GM21717 (cell line): ENCODE results near the gene LGALS7B.
"Not testable (repeated sequence)": the region's sequence is repeated elsewhere in the genome, so short reads cannot be mapped to it uniquely, and the experiment has no call there.

ENCODE experiments used
- ATAC-seq: cut with Tn5 transposase; IDR thresholded peaks from one replicate; pipeline ENCODE4 v1.9.1; 2021; ENCODE audit warnings: mild to moderate bottlenecking, moderate library complexity; ENCODE audit not compliant: unreplicated experiment

Gene LGALS7B

GRCh38 chr19:38788478-38789243, at the start of gene LGALS7B:
TSS of gene LGALS7B (plus strand) at chr19:38789200. CDS start at chr19:38789227, 27 bp downstream.
- ATAC-seq, result no peak

DNA sequence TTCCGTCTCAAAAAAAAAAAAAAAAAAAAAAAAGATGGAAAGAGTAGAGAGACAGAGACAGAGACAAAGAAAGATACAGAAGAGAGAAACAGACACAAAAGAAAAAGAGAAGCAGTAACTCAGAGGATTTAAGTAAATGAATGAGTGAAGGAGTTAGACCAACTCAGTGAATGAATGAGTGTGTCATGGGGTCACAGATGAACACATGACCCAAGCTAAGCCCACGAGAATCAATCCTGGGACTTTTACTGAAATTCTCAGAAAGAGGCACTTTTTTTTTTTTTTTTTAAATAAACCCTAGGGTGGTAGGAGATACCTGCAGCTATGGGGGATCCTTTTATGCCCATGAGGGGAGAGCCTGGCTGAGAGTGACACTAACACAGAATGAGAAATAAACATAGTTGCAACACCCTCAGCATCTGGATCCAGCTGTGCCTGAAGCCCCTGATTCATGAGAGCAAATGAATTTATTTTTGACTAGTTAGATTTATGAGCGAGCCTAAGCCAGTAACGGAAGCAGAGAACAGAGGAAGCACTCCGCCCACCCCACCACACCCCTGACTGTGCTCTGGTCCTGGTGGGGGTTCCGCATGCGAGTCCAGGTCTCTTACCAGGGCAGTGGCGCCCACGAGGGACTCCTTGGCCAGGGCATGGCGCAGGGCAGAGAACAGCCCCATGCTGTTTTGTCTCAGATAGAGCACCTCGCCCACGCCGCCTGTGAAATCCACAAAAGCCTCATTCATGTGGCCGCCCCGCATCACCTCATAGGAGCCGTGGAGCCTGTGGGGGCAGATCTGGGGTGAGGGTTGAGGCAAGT, 49.4 kb upstream of the LGALS7B start:
- no peak for ATAC-seq

- no peak for ATAC-seq
Observed at GRCh38 chr19:38740257-38740592, 48.8 kb upstream of the LGALS7B start.

- no peak for ATAC-seq
Observed at GRCh38 chr19:38740932-38741331, 48.1 kb upstream of the LGALS7B start.

DNA sequence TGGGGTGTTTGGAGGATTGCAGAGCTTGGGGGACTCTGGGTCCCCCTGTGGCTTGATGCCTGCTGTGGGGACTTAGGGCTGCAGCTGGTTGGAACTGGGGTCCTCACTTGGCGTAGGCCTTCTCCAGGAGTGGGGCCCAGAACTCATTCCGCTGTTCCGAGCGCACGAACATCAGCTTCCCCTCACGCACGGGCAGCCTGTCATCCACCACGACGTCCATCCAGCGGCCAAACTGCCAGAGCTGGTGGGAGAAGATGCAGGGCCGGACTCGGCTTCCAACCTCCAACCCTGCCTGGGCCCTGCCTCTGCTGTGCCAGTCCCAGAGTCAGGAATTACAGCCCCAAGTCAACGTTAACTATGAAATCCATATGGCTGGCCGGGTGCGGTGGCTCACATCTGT, 47.3 kb upstream of the LGALS7B start:
- no peak for ATAC-seq

- no peak for ATAC-seq
Observed at GRCh38 chr19:38742296-38742695, 46.7 kb upstream of the LGALS7B start.

DNA sequence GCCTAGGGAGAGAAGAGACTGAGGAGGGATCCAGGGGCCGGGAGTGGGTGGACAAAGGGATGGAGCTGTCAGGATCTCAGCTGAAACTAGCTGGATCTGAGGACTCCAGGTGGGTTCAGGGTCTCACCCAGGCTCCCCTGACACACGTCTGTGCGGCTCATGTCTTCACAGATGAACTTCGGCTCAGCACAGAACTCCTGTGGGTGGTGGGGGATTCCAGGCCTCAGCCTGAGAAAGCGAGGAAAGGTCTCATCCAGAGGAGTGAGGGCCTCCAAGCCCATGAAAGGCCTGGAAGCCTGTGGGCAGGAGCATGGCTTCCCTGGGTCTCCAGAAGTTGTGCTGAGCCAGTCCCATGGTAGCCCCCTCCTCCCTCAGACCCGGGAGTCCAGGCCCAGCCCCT, 46.1 kb upstream of the LGALS7B start:
- no peak for ATAC-seq

DNA sequence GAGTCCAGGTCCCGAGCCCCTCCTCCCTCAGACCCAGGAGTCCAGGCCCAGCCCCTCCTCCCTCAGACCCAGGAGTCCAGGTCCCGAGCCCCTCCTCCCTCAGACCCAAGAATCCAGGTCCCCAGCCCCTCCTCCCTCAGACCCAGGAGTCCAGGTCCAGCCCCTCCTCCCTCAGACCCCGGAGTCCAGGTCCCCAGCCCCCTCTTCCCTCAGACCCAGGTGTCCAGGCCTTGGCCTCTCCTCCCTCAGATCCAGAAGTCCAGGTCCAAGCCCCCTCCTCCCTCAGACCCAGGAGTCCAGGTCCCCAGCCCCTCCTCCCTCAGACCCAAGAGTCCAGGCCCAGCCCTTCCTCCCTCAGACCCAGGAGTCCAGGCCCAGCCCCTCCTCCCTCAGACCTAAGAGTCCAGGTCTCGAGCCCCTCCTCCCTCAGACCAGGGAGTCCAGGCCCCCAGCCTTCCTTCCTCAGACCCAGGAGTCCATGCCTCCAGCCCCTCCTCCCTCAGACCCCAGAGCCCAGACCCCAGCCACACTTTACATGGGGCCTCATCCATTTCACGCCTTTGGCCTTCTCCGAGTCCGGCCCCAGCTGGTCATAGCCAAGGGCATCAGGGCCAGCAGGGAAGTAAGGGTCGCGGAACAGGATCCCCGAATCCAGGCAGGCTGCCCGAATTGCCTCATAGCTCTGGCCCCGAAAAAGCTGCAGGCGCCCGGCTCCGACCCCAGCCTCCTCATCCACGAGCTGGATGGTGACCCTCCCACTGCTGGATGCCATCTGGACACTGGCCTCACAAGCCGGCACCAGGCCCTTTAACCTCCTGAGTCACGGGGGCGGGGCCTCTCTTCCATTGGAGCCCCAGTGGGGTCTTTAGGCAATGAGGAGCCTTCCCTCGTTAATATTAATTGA, 45.4 kb upstream of the LGALS7B start:
- no peak for ATAC-seq

- ATAC-seq, result no peak
Observed at GRCh38 chr19:38744298-38744681, 44.7 kb upstream of the LGALS7B start, which contains the start of gene CAPN12. TSS of gene CAPN12 (minus strand) at chr19:38744474. CDS start at chr19:38744165, 309 bp downstream.

DNA sequence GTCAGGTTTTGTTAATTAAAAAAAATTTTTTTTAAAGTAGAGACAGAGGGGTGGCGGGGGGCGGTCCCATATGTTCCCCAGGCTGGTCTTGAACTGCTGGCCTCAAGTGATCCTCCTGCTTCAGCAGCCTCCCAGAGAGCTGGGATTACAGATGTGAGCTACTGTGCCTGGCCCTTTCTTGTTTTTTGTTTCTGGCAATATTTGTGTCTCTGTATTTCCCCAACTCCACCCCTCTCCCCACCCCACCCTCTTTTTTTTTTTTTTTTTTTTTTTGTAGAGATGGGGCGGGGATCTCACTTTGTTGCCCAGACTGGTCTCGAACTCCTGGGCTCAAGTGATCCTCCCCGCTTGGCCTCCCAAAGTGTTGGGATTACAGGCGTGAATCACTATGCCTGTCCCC, 44.1 kb upstream of the LGALS7B start:
- ATAC-seq, result no peak

- ATAC-seq, result no peak
Observed at GRCh38 chr19:38745316-38745715, 43.7 kb upstream of the LGALS7B start.

- ATAC-seq, result not testable (repeated sequence)
Observed at GRCh38 chr19:38753783-38754182, 35.2 kb upstream of the LGALS7B start.

DNA sequence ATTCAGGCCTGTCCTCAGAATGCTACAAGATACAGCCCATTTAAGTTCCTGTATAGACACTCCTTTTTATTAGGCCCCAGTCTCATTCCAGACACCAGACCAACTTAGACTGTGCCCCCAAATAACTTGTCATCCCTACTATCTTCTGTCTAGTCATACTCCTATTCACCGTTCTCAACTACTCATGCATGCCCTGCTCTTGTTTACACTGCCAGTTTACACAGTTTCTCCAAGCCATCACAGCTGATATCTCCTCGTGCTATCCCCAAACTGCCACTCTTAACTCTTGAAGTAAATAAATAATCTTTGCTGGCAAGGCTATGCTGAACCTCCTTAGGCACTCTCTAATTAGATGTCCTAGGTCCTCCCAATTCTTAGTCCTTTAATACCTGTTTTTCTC, 34.8 kb upstream of the LGALS7B start:
- not testable (repeated sequence) for ATAC-seq

DNA sequence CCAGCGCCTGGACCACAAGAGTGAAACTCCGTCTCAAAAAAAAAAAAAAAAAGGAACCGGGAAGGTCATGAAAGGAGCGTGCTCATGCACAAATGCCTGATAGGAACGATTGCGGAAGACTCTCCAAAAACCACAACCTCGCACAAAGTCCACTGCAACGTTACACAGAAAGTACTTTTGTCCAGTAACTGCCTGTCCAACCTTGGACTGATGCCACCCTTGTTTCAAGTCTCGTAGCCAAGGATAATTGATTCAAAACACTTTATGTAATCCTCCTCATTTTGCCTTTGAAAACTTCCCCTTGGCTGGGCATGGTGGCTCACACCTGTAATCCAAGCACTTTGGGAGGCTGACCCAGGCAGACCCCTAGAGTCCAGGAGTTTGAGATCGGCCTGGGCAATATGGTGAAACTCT, 29.4 kb upstream of the LGALS7B start:
- ATAC-seq, result no peak

DNA sequence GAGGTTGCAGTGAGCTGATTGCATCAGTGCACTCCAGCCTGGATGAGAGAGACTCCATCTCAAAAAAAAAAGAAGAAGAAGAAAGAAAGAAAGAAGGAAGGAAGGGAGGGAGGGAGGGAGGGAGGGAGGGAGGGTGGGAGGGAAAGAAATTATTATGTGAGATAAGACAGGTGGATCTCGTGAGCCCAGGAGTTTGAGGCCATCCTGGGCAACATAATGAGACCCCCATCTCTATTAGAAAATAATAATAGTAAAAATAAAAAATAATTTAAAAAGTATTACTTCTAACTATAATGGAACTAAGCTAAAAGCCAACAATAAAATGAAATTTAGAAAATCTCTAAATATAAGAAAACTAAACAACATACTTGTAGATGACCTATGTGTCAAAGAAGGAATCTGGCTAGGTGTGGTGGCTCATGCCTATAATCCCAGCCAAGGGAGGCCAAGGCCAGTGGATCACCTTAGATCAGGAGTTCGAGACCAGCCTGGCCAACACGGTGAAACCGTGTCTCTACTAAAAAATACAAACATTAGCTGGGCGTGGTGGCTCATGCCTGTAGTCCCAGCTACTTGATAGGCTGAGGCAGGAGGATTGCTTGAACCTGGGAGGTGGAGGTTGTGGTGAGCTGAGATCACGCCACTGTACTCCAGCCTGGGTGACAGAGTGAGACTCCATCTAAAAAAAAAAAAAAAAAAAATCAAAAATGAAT, 28.0 kb upstream of the LGALS7B start:
- not testable (repeated sequence) for ATAC-seq

GRCh38 chr19:38761884-38762389, 27.1 kb upstream of the LGALS7B start:
- not testable (repeated sequence) for ATAC-seq

- ATAC-seq, result no peak
Observed at GRCh38 chr19:38763795-38764220, 25.2 kb upstream of the LGALS7B start.

DNA sequence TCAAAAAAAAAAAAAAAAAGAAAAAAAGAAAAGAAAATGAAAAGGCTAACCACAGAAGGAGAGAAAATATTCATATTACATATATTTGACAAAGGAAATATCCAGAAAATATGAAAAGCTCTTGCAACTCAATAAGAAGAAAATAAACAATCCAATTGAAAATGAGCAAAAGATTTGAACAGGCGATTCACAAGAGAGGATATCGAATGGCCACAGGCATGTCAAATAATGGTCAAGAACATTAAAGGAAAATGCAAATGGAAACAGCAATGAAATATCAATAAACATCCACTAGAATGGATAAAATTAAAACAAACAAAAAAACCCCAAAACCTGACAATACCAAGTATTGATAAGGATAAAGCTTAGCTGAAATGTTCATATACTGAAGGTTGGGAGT, 23.8 kb upstream of the LGALS7B start:
- no peak for ATAC-seq

- no peak for ATAC-seq
Observed at GRCh38 chr19:38766276-38767047, 22.5 kb upstream of the LGALS7B start.
